DND-41 (cell line): ENCODE data around the gene AMIGO2.

ENCODE experiments used
- EZH2 ChIP-seq: IDR thresholded peaks from 3 replicates; pipeline ENCODE4 v1.6.1; 2012; ENCODE audit warnings: borderline replicate concordance, low read depth, mild to moderate bottlenecking, moderate library complexity, low read length, inconsistent platforms; ENCODE audit not compliant: severe bottlenecking
- TF ChIP-seq, protein P1 (sequence below): IDR thresholded peaks from 2 replicates; pipeline ENCODE4 v1.5.1; 2012; ENCODE audit warnings: borderline replicate concordance, low read length, moderate library complexity, mild to moderate bottlenecking; ENCODE audit not compliant: poor library complexity, severe bottlenecking; ENCODE audit errors: extremely low read depth

DNA sequence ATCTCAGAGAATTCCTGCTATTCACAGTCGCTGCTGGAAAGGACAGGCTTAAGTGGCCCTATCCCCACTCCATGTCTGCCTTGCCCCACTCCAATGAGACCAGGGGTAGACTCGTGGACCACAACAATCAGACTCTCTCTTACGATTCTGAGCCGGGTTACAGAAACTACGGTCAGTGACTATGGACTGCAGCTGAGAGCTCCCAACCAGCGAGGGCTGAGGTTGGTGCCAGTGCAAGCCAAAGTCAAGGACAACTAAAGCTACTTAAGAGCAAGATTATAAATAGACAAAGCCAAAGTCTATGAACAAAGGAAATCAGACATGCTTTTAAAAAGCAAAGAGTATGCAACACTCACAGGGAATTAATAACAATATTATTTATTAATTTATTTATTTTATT lies 18.3 kb upstream of the AMIGO2 start:
- TF ChIP-seq, protein P1, sequence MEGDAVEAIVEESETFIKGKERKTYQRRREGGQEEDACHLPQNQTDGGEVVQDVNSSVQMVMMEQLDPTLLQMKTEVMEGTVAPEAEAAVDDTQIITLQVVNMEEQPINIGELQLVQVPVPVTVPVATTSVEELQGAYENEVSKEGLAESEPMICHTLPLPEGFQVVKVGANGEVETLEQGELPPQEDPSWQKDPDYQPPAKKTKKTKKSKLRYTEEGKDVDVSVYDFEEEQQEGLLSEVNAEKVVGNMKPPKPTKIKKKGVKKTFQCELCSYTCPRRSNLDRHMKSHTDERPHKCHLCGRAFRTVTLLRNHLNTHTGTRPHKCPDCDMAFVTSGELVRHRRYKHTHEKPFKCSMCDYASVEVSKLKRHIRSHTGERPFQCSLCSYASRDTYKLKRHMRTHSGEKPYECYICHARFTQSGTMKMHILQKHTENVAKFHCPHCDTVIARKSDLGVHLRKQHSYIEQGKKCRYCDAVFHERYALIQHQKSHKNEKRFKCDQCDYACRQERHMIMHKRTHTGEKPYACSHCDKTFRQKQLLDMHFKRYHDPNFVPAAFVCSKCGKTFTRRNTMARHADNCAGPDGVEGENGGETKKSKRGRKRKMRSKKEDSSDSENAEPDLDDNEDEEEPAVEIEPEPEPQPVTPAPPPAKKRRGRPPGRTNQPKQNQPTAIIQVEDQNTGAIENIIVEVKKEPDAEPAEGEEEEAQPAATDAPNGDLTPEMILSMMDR: no peak
- TF ChIP-seq EZH2: no peak
